Measurements from ENCODE around the gene KIAA0930. TPM values are rescaled to one million over a fixed set of nuclear protein-coding genes. Genes with fewer than 3 reads are reported as not detected.
A peak's percentile ranks its signal among the peaks of the same experiment; 100 is the strongest.

Gene KIAA0930
- total and polyA plus RNA-seq, 2 of the 4 experiments (the other 2 are of a cell fraction): 25.3 to 34.1 TPM

GRCh38 chr22:45281010-45281409 is 40.3 kb upstream of the KIAA0930 start:
- in situ Hi-C loops (cut with MboI; ENCODE audit: low sequenced_read_pairs): no loop called here

More at GRCh38 chr22:45281010-45281409, 40.3 kb upstream of the KIAA0930 start:
- DNase-seq (no peak), ATAC-seq (ENCODE audit: low read depth) (no peak)
- Histone ChIP-seq H3K27me3 (ENCODE audit: control insufficient read depth, insufficient read depth, low read length) (peaks cover 23% of the 10 kb centered on the region), H2AK9ac (replicated peaks; ENCODE audit: low read depth, low read length, poor library complexity) (no peak overlapping the region), H3K18ac (ENCODE audit: low read depth, low read length) (no peak overlapping the region), H3K4me1 (ENCODE audit: control insufficient read depth, insufficient read depth, low read length) (peaks cover 10% of the 10 kb centered on the region), H3K9me3 (ENCODE audit: control insufficient read depth, insufficient read depth, low read length) (no peaks in the 10 kb centered on the region), H2AFZ (replicated peaks; ENCODE audit: low read length, poor library complexity) (no peak overlapping the region), H3K14ac (replicated peaks; ENCODE audit: low read depth, low read length) (no peak overlapping the region), H3K9me1 (ENCODE audit: insufficient read depth, low read length) (no peaks in the 10 kb centered on the region), H3K36me3 (ENCODE audit: control insufficient read depth, insufficient read depth, low read length) (no peaks in the 10 kb centered on the region), H2AK5ac (ENCODE audit: low read depth, low read length) (peak overlapping the region; percentile 20; the same call in 1 of the 2 replicates), H3K4me3 (ENCODE audit: insufficient read depth, low read depth, low read length) (no peak overlapping the region), H3K79me1 (ENCODE audit: low read depth in 1 of 2, low read length in 2 of 2) (no peaks in the 10 kb centered on the region), H2BK120ac (ENCODE audit: low read depth, low read length) (no peak overlapping the region; the same call in 1 of the 2 replicates), H4K8ac (ENCODE audit: low read depth in 2 of 2, low read length in 2 of 2) (no peak overlapping the region), H3K56ac (ENCODE audit: extremely low read depth, insufficient read depth, low read length) (no peak overlapping the region), H3K4ac (ENCODE audit: low read depth, low read length) (no peak overlapping the region), H4K91ac (ENCODE audit: insufficient read depth, low read depth, low read length) (no peak overlapping the region; the same call in 1 of the 2 replicates), H3K4me2 (ENCODE audit: low read depth, low read length) (no peak overlapping the region), H4K5ac (ENCODE audit: low read depth, low read length) (no peak overlapping the region), H3K27ac (ENCODE audit: insufficient read depth, low read length) (no peak overlapping the region), H3K9ac (ENCODE audit: low read depth, low read length) (no peak overlapping the region), H4K20me1 (ENCODE audit: insufficient read depth, low read length) (no peaks in the 10 kb centered on the region), H3K23ac (ENCODE audit: low read depth, low read length) (no peak overlapping the region), H2BK5ac (ENCODE audit: low read depth, low read length, poor library complexity, severe bottlenecking) (no peak overlapping the region), H2BK15ac (ENCODE audit: low read depth, low read length) (peak overlapping the region; percentile 70; the same call in 1 of the 3 replicates), H2BK20ac (ENCODE audit: low read depth, low read length) (peak overlapping the region; percentile 90)
- no TSS peak for BruUV-seq (replicated peaks)
- CTCF ChIA-PET: no interaction called here
- dilution Hi-C loops (cut with HindIII; ENCODE audit: low sequenced_read_pairs, unreplicated experiment): no loop called here
- 100% methylated on average over 1 of the region's 3 CpGs; no CpG with 5 or more reads in 1 of the 2 experiments for WGBS, 2 experiments (ENCODE audit: extremely low coverage in 2 of 2, insufficient read length in 1 of 2)
- intact Hi-C loops (cut with micrococcal nuclease): no loop called here
- TF ChIP-seq RCOR1 (IDR thresholded peaks at IDR 0.05; ENCODE audit: insufficient replicate concordance, low read length) (no peak), POLR2A (IDR thresholded peaks at IDR 0.05; ENCODE audit: low read depth, low read length) (no peak)
- POLR2A ChIA-PET (ENCODE audit: unreplicated experiment): no interaction called here
